Measurements from ENCODE around the gene ZNF609. TPM values are rescaled to one million over a fixed set of nuclear protein-coding genes. Genes with fewer than 3 reads are reported as not detected.

The ZNF609 gene
- total and polyA plus RNA-seq, 3 donors from 2014 or later: 48.7 to 75.8 (median 60.5) TPM

DNA sequence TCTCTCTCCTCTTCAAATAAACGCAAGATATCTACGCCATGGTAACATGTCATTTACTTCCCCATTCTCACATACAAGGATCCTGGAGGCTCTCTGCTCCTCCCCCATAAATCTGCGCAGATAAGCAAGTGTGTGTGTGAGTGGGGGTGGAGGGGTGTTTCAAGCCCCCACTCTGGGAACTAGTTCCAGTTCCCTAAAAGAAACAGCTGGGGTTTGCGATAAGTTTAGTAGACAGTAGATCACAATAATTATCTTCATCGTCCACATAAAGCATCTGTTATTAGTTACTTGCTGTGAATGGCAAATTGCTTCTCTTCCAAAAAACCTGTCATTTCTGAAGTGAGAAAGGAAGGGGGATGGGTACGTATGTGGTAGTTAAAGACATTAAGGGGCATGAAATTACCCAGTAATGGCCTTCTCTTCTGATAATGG, 235.2 kb downstream of the ZNF609 start:
- Histone ChIP-seq H3K27me3 (no peaks in the 10 kb centered on the region), H3K27ac (peak overlapping the region; percentile 22 to 57), H3K36me3 (ENCODE audit: low read depth, missing control alignments) (no peaks in the 10 kb centered on the region), H3K4me3 (no peak overlapping the region), H3K9me3 (no peaks in the 10 kb centered on the region), H3K4me1 (peaks cover 94% of the 10 kb centered on the region)
- intact Hi-C loops (cut with DNase I; ENCODE audit: low total_unique reads): no loop called here
- 50 to 63% methylated on average over 6 of the region's 6 CpGs for WGBS, 2 donors
- TF ChIP-seq, protein P1, sequence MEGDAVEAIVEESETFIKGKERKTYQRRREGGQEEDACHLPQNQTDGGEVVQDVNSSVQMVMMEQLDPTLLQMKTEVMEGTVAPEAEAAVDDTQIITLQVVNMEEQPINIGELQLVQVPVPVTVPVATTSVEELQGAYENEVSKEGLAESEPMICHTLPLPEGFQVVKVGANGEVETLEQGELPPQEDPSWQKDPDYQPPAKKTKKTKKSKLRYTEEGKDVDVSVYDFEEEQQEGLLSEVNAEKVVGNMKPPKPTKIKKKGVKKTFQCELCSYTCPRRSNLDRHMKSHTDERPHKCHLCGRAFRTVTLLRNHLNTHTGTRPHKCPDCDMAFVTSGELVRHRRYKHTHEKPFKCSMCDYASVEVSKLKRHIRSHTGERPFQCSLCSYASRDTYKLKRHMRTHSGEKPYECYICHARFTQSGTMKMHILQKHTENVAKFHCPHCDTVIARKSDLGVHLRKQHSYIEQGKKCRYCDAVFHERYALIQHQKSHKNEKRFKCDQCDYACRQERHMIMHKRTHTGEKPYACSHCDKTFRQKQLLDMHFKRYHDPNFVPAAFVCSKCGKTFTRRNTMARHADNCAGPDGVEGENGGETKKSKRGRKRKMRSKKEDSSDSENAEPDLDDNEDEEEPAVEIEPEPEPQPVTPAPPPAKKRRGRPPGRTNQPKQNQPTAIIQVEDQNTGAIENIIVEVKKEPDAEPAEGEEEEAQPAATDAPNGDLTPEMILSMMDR (IDR thresholded peaks at IDR 0.05): no peak
- no peak for TF ChIP-seq POLR2A (IDR thresholded peaks at IDR 0.05)
- DNase-seq: no peak

- no peak for DNase-seq
These were observed 236.1 kb downstream of the ZNF609 start for GRCh38 chr15:64696481-64696880.

GRCh38 chr15:64697911-64698369, 237.6 kb downstream of the ZNF609 start:
- no peak overlapping the region for H3K4me3 ChIP-seq
- no peak for TF ChIP-seq POLR2A (IDR thresholded peaks at IDR 0.05)
- TF ChIP-seq, protein P1 (IDR thresholded peaks at IDR 0.05): no peak
- no peaks in the 10 kb centered on the region for H3K9me3 ChIP-seq
- no peak for DNase-seq
- intact Hi-C loops (cut with DNase I; ENCODE audit: low total_unique reads): no loop called here
- WGBS, 2 donors: 60 to 66% methylated on average over 3 of the region's 3 CpGs
- H3K4me1 ChIP-seq: peaks cover 88% of the 10 kb centered on the region
- H3K27ac ChIP-seq: peak overlapping the region; percentile 22 to 40
- no peaks in the 10 kb centered on the region for H3K27me3 ChIP-seq
- no peaks in the 10 kb centered on the region for H3K36me3 ChIP-seq (ENCODE audit: low read depth, missing control alignments)

More at GRCh38 chr15:64696481-64696880, 236.1 kb downstream of the ZNF609 start:
- Histone ChIP-seq H3K27ac (peak overlapping the region; percentile 22 to 57), H3K9me3 (no peaks in the 10 kb centered on the region), H3K36me3 (ENCODE audit: low read depth, missing control alignments) (no peaks in the 10 kb centered on the region), H3K4me1 (peaks cover 94% of the 10 kb centered on the region), H3K27me3 (no peaks in the 10 kb centered on the region), H3K4me3 (no peak overlapping the region)
- WGBS, 2 donors: 60 to 72% methylated on average over 3 of the region's 3 CpGs
- intact Hi-C loops (cut with DNase I; ENCODE audit: low total_unique reads): no loop called here
- TF ChIP-seq, protein P1 (IDR thresholded peaks at IDR 0.05): no peak
- TF ChIP-seq POLR2A (IDR thresholded peaks at IDR 0.05): no peak

DNA sequence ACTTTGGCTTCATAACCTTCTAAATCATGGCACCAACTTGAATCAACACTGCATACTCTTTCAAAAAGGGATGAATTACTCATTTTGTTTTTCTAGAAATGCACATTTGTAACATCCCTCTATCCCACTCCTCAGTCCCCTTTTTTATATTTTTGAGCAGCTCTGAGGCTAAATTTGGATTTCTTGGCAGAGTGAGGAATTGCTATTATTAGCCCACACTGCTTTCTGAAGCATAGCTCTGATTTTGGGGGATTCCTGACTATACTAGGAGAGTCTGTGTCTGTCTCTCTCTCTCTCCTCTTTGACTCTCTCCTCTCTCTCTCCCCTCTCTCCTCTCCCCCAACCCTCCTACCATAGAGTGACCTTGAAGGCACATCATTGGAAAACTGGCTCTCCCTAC, 238.4 kb downstream of the ZNF609 start:
- no peaks in the 10 kb centered on the region for H3K27me3 ChIP-seq
- H3K27ac ChIP-seq: peak overlapping the region; percentile 60 to 75
- intact Hi-C loops (cut with DNase I; ENCODE audit: low total_unique reads): no loop called here
- DNase-seq: no peak
- peaks cover 83% of the 10 kb centered on the region for H3K4me1 ChIP-seq
- no peak for TF ChIP-seq POLR2A (IDR thresholded peaks at IDR 0.05)
- TF ChIP-seq, protein P1 (IDR thresholded peaks at IDR 0.05): no peak
- no peaks in the 10 kb centered on the region for H3K9me3 ChIP-seq
- H3K4me3 ChIP-seq: no peak overlapping the region
- H3K36me3 ChIP-seq (ENCODE audit: low read depth, missing control alignments): no peaks in the 10 kb centered on the region

GRCh38 chr15:64699751-64700388, 239.5 kb downstream of the ZNF609 start:
- Histone ChIP-seq H3K27ac (peak overlapping the region; percentile 60 to 75), H3K27me3 (no peaks in the 10 kb centered on the region), H3K9me3 (no peaks in the 10 kb centered on the region), H3K36me3 (ENCODE audit: low read depth, missing control alignments) (no peaks in the 10 kb centered on the region), H3K4me1 (peaks cover 73% of the 10 kb centered on the region), H3K4me3 (no peak overlapping the region)
- no peak for DNase-seq
- WGBS, 2 donors: 30 to 31% methylated on average over 7 of the region's 7 CpGs
- intact Hi-C loops (cut with DNase I; ENCODE audit: low total_unique reads): no loop called here
- TF ChIP-seq POLR2A (IDR thresholded peaks at IDR 0.05): no peak
